ENCODE measurements around the gene NME1.

- TF ChIP-seq CTCF (IDR thresholded peaks at IDR 0.05 in 2 of 3, conservative IDR thresholded peaks at IDR 0.05 in 1 of 3; ENCODE audit: insufficient read depth in 2 of 3, low read depth in 1 of 3, low read length in 3 of 3) (peak; percentile 17 to 65 (median 40); a peak in 3 of 6 replicates), BHLHE40 (IDR thresholded peaks at IDR 0.05; ENCODE audit: low read length) (no peak), IRF9 (tag; IDR thresholded peaks at IDR 0.05) (no peak), EP300 (IDR thresholded peaks at IDR 0.05; ENCODE audit: low read length) (no peak), STAG1 (CRISPR knock-in tag; IDR thresholded peaks at IDR 0.05; ENCODE audit: borderline replicate concordance) (no peak), GABPA (tag; conservative IDR thresholded peaks at IDR 0.05; ENCODE audit: low read depth) (peak; percentile 62)
Measured at GRCh38 chr17:51119415-51120356, 33.7 kb upstream of the NME1 start.

Data from K562 (cell line).